NCI-H2171 (cell line): Measurements from ENCODE around the gene GABRG3.

Source experiments
- DNase-seq: peaks from one replicate; lab custom pipeline; 2025; lab: John Stamatoyannopoulos, UW

Gene GABRG3

DNA sequence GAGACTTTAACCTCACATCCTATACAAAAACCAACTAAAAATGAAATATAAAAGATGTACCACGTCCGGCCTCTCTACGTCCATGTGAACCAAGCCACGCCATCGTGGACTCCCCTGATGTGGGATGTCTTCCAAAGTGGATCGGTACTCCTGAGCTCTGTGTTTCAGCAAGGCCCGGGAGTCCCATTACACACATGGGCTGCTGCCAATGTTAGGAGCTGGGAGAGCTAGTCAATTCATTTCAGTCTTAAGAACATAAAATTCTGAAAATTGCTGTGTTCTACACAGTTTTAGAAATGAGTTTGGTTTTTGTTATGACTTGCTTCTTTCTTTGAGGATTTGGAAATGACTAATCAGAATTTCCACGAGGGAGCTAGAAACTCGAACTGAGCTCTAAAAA lies 131.0 kb downstream of the GABRG3 start:
- no peak for DNase-seq

DNA sequence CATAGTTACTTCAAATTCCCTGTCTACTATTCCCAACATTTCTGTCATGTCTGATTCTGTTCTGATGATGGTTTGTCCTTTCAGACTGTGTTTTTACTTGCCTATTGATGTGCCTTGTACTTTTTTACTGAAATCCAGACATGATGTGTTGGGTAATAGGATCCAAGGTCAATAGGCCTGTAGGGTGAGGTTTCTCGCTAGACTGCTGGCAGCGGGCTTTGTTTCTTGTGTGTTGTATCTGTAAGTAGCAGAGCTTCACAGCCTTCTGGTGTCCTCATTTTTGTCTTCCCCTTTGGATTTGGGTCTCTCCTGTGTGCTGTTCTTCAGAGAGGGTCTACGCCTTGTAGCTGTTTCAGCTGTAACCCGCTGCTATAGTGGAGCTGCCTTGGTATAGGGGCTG lies 140.3 kb downstream of the GABRG3 start:
- DNase-seq: no peak

DNA sequence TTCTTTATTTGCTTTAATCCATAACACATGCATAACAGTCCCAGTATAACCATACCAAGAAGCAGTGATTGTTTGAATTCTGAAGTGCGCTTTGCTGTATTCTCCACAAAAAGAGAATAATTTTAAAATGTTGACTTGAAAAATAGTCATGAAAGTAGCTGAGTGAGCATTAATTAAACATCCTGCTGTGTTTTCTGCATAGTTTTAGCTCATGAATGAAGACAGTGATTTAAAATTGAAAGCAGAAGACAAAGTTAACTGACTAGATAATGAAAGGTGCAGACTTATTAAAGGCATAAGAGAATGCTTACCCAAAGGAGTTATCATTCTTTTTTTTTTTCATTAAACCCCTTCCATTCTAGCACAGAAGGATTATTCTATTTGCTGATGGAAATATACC lies 143.5 kb downstream of the GABRG3 start:
- DNase-seq: no peak

DNA sequence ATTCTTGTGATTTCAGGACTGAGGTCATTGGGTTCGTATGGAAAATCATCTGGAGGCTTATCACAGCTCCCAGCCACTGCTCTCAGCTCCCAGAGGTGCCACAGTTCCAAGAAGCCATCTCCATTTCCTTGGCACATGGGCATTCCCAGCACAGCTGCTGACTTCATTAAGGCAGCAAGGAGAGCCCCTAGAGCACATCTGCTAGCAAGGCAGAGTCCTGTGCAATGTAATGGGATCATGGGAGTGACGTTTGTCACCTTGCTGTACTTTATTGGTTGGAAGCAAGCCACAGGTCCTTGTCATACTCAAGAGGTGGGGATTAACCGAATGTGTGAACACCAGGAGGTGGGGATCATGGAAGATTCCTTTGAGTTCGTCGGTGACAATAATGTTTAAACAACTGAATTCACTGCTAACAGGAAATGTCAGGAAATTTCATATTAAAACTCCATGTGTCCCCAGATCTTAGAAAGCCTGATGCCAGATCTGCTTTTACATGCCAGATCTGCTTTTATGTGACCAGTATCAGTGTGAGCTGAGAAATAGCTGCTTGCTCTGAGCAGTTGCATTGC lies 148.8 kb downstream of the GABRG3 start:
- DNase-seq: peak; percentile 11

DNA sequence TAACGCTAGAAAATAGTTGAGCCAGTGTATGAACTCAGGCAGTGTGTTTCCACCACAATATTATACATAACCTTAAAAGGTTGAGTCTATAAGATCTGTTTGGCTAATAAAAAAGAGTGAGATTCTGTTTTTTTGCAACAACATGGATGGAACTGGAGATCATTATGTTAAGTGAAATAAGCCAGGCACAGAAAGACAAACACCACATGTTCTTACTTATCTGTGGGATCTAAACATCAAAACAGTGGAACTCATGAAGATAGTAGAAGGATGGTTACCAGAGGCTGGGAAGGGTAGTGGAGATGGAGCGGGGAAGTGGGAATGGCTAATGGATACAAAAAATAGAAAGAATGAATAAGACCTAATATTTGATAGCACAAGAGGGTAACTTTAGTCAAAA lies 150.7 kb downstream of the GABRG3 start:
- no peak for DNase-seq

DNA sequence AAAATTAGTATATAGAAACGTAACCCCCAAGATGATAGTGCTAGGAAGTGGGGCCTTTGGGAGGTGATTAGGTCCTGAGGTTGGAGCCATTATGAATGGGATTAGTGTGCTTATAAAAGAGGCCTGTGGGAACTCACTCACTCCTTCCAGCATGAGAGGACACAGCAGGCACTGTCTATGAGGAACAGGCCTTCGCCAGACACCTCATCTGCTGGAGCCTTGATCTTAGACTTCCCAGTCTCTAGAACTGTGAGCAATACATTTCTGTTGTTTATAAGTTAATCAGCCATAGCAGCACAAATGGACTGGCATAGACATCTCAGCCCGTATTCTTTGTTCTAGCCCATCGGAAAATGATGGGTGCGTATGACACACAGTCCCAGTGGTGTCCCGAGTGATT lies 152.3 kb downstream of the GABRG3 start:
- no peak for DNase-seq

DNA sequence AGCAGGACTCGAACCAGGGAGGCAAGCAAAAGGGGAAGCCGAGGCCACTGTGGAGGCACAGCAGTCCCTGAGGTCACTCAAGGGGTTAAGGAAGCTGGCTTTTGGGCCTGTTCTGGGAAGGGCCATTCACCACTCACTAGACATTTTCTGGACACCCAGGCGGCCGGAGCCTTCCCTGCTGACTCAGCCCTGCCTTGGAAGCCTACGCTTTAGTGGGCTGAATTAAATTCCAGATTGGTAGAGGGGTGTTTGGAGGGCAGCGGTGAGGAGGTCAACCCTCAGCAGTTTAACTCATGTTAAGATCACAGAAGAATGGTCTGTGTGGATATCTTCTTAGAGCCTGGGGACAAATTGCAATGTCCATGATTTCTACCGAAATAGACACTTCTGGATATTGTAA lies 152.8 kb downstream of the GABRG3 start:
- DNase-seq: no peak

DNA sequence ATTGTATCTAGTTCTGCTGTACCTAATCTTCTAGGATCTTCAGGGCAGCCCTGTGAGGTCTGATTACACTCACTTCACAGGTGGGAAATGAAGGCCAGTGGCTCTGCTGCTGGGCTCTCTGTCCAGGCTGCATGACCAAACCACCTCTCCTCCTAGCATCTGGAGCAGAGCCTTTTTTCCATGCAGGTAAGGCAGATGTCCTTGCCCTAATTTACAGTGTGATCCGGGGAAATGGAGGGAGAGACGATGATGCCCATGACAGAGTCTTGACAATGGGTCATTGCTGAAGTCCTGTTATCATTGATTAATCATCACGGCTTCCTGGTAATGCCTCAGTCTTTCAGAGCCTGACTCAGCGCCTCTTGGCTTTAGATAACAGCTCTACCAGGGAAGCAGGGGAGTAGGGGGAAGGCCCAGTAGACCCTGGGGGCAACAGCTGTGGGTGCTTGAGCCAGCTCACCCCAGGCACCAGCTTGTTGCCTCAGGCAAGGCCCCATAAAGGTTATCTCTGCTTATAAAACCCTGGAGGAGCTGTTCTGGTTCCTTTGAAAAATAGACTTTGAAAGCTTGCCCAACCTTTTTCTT lies 153.4 kb downstream of the GABRG3 start:
- DNase-seq: no peak

DNA sequence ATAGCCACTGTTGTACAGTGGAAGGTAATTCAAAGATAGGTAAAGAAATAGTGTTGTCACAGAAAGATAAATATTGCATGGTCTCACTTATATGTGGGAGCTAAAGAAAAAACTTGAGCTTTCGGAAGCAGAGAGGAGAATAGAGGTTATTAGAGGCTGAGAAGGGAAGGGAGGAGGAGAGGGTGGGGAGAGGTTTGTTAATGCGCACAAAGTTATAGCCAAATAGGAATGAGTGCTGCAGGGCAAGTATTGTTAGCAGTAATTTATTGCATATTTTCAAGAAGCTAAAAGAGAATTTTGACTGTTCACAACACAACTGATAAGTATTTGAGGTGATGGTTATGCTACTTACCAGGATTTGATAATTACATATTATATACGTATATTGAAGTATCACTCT lies 154.2 kb downstream of the GABRG3 start:
- DNase-seq: no peak

DNA sequence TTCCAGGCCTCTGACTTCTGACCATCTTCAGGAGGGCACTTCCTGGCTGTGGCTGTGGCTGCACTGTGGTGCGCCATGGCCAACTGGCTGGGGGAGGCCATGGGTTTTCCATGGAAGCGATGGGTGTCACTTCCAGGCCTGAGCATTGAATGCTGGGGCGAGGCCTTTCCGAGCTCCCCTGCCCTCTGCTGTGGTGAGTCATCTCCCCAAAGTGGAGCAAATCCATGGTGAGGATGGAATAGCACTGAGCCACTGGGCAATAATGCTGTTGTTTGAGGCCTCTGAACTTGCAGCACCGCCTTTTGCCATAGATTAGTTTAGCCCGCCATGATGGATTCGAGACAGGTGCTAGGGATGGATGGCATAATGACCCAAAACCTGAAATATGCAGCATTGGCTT lies 155.5 kb downstream of the GABRG3 start:
- DNase-seq: no peak

DNA sequence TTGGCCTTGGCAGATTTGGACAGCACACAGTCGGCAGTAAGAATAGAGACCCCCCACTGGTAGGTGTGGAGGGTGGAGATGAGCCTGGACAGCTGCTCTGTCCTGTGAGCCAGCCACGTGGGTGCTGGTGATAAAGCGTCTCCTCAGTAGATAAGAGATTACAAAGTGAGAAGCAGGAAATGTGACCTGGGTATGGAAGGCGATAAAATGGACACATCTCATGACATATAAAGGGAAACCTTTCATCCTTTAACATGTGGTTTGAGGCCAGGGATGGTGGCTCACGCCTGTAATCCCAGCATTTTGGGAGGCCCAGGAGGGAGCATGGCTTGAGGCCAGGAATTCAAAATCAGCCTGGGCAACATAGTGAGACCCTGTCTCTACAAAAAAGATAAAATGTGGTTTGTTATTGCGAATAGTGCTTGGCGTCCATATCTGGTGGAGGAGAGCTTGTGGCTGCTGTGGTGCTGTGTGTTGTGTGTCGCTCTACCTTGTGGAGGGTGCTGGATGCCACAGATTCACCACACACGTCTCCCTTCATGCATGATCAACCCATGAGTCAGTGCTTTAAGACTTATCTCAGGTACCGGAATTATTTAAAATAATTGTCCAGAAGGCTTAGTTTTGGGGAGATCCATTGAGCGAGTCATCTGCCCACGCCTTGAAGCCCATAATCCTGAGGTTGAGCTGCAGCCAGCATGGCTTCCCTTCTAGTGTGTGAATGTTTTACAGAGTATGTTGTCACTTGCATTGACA lies 157.0 kb downstream of the GABRG3 start:
- no peak for DNase-seq

DNA sequence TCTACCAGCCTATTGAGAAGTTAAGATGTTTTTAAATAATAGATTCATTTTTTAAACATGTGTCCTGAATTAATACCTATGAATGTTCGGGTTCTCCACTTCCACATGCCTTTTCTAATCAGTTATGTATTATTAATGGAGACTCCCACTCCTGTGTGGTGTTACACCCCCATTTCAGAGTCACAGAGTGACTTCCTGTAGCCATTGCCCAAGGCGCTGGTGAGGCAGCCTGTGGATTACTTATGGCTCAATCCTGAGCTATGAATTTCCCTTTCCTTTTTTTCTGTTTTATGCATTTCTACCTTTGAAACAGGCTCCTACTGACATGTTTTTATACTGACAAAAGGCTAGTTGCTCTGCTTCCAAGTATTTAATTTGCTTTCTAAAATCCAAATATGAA lies 162.3 kb downstream of the GABRG3 start:
- DNase-seq: no peak

DNA sequence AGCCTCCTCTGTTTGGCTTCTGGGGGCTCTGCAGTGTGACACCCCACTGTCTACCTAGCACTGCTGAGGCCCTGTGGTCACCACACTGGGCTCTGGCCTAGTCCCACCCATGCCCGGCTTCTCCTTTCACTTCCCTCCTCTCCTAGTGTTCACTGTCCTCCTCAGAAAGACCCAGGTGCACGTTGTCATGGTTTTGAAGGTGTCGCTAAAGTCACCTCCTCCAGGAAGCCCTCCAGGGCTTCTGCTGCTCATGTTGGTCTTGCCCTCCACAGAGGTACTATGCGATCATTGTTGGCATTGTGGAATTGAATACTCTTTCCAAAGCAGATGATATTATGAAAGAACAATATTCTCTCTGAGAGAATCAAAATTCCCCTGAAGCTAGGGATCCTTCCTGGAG lies 163.5 kb downstream of the GABRG3 start:
- DNase-seq: no peak

DNA sequence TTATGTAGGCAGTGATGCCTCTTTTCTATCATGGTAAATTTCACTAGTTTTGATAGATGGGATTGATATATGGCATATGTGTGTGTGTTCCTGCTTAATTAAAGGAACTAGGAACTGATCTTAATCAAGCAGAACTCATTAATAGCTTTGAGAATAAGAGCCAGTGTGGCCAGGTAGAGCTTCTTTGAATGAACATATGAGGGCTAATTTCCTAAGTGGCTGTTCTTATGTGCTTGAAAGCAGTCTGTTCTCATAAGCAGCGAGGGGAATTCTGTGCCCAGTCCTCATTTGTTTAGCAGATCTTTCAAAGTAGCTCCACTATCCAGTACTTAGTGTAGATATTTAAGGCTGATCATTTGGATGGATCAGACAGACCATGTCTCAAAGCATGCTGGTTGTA lies 164.2 kb downstream of the GABRG3 start:
- no peak for DNase-seq

DNA sequence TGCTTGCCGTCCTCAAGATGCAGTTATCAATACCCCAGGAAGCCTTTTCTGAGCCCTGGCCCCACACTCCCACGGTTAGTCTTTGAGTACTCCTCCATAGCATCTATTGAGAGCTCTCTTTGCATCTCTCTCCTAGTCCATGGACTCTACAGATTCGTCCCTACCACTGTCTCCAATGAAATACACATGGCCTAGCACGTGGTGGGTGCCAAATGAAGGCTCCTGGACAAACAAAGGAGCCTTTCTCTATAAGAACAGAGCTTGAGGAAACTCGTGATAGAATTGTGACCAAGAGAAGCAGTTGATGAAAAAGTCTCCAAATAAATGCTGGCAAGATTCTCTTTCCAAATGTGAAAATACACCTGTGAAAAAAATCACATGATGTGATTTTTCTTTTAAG lies 166.1 kb downstream of the GABRG3 start:
- no peak for DNase-seq

DNA sequence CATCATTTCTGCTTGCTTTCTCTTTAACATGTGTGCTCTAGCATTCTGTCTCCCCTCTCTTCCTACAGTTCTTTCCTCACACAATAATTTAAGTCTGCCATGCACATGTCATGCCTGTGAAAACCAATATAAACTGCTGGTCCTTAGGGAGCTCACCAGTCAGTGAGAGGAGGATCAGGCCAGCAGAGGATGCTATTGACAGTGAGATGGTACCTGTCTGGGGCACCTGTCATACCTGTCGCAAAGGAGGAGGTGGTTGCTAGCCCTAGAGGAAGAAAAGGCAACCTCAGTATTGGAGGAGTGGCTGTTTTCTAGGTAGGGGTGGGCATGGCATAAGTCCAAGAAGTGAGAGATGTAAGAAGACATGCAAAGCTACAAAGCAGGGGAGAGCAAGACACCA lies 194.6 kb downstream of the GABRG3 start:
- no peak for DNase-seq

DNA sequence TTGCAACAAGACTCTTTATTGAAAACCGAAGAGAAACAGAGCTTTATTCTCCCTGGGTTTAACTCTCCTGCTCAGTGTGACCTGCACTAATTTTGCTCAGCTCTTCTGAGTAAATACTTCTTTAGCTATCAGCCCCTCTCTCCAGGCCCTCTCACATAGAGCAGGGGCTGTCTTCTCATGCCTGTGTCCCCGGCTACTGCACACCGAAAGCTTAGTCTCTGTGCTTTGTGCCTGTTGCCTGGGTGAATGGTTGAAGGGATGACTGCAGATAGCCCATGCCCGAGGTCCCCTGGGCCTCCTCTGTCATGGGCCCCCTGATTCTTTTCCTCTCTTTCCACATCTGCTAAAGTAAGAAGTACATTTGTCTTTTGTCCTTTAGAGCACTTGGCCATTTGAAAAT lies 195.9 kb downstream of the GABRG3 start:
- DNase-seq: no peak

DNA sequence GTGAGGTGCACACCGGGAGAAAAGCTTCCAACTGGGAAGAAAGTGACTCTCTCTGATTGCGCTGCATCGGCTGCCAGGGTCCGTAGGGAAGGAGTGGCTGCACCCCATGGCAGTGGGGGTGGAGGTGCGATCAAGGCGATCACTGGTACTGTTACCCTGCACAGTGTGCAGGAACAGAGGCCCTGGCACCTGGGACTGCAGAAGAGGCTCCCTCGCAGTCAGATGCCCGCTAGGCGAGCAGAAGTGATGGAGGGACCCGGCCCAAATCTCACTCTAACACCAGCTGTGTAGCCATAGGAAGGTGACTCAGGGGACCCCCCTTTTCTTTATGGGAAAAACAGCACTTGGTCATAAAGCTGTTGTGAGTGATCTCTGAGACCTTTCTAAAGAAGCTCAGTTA lies 196.8 kb downstream of the GABRG3 start:
- DNase-seq: no peak

DNA sequence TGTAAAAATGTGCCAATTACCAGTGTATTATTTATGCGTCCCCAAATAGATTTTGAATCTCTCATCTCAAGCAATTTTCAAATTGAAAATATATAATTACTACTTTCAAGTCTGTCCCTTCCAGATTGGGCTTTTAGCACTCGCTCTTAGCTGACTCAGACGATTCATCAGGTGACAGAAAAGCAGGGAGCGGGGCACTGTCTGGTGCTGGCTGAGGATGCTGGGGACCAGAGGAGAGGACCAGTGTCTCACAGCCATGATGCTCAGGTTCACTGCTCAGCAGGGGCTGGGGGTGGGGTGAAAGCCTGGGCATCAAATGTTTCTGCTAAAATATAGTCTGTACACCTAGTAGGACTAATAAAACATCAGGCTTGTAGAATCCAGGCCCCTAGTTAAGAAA lies 199.9 kb downstream of the GABRG3 start:
- DNase-seq: no peak

DNA sequence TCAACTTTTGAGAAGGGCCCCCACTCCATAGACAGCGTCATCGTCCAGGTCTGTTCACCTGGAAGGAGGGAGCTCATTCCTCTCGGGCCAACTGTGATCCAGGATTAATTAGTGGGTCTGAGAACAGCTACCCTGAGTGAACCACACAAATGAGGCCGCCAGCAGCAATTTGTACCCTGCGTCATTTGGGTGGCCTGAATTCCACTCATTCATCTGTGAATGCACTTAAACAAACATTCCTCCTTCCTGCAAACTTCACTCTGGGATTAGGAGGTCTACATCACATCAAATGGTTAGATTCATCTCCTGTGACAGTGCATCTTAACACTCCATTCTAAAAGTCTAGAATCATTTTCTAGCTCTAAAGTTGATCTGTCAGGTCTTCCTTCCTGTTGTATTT lies 201.8 kb downstream of the GABRG3 start:
- no peak for DNase-seq

DNA sequence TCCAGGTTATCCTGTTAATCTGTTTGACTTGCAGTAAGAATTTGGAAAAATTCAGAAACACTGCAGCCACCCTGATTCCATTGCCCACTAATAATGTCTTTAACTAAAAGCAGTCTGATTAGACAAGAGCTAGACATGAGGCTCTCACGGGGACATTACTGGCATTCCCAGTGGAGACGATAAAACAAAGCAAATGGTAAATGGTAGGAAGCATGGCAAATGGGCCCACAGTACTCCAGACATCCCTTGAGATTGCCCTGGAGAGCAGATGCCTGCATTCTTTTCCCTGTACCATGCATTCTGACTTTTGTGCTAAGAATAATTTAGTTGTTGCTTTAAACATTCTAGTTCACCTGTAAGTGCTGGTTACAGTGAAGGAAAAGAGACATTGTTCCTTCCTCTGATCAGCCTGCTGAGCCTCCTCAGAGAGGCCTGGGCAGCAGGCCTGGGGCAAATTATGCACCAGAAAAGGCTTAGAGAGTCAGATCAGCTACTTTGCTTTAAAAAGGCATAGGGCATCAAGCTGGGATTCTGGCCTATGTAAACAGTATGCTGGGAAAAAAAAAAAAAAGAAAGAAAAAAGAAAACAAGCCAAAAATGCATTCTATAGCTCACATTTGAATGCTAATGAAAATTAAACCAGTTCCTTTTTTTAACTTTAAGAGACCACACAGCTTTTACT lies 204.6 kb downstream of the GABRG3 start:
- no peak for DNase-seq

DNA sequence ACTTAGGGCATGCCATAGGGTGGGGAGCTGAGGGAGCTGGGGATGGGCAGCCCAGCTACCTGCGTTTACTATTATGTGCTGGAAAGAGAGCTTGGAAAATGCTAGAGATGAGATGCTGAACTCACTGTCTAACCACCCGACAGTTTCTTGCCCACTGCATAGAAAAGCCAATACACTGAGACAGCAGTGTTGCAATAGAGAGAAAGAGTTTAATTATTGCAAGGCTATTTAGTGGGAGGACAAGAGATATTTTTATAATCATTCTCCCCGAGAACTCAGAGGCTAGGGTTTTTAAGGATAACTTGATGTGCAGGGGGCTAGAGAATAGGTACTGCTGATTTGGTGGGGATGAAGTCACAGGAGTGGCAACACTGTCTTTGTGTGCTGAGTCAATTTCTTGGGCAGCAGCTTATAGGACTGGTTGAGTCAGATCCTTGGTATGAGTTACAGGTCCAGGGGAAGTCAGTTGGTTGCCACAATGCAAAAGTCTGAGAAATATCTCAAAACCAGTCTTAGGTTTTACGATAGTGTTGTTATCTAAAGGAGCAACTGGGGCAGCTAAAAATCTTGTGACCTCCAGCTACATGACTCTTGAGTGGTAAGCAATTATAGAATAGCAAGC lies 205.9 kb downstream of the GABRG3 start:
- no peak for DNase-seq

DNA sequence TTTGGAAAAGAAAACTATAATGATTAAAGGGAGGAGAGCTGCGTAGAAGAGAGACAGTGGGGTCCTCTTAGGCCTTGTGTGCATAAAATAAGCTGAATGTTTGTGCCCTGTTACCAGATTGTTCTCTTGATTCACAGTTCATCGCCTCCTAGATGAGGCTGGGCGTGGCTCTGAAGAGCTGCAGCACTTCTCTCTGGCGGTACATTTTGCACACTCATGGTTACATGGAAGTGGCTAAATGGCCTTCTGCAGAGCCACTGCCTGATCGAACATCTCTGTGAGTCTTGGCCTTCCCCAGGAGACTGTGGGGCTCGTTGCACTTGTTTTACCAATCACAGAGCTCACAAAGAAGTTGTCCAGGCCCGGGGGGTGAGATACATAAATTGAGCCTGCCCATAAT lies 208.8 kb downstream of the GABRG3 start:
- no peak for DNase-seq
